ENCODE measurements around the gene CNTN5.
"Not testable (repeated sequence)": the region's sequence is repeated elsewhere in the genome, so short reads cannot be mapped to it uniquely, and the experiment has no call there.

CNTN5 gene

DNA sequence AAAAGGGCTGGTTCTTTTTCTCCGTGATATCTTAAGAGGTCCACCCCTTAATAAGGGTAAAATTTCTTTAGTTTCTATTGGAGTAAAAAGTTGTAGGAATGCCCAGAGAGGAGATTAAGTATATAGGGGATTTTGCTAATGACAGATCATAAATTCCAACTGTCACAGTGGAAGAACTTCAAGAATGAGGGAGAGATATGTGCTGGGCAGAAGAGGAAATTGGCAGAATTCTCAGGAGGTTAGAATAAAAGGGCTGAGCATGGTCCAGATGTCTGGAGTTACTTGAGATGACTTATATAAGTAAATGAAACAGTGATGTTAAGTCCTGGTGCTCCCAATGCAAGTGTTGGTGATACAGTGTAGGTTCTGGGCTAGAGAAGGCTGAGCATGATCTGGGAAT lies 1248.8 kb downstream of the CNTN5 start:
- no peak for DNase-seq
- H3K4me1 ChIP-seq: no peaks in the 10 kb centered on the region
- H3K4me3 ChIP-seq (ENCODE audit: low read depth, low read length): no peak overlapping the region
- H3K36me3 ChIP-seq: no peaks in the 10 kb centered on the region
- TF ChIP-seq, protein P1, sequence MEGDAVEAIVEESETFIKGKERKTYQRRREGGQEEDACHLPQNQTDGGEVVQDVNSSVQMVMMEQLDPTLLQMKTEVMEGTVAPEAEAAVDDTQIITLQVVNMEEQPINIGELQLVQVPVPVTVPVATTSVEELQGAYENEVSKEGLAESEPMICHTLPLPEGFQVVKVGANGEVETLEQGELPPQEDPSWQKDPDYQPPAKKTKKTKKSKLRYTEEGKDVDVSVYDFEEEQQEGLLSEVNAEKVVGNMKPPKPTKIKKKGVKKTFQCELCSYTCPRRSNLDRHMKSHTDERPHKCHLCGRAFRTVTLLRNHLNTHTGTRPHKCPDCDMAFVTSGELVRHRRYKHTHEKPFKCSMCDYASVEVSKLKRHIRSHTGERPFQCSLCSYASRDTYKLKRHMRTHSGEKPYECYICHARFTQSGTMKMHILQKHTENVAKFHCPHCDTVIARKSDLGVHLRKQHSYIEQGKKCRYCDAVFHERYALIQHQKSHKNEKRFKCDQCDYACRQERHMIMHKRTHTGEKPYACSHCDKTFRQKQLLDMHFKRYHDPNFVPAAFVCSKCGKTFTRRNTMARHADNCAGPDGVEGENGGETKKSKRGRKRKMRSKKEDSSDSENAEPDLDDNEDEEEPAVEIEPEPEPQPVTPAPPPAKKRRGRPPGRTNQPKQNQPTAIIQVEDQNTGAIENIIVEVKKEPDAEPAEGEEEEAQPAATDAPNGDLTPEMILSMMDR (IDR thresholded peaks at IDR 0.05; ENCODE audit: low read depth, low read length): no peak
- no peaks in the 10 kb centered on the region for H3K27me3 ChIP-seq
- H3K9me3 ChIP-seq: no peaks in the 10 kb centered on the region

DNA sequence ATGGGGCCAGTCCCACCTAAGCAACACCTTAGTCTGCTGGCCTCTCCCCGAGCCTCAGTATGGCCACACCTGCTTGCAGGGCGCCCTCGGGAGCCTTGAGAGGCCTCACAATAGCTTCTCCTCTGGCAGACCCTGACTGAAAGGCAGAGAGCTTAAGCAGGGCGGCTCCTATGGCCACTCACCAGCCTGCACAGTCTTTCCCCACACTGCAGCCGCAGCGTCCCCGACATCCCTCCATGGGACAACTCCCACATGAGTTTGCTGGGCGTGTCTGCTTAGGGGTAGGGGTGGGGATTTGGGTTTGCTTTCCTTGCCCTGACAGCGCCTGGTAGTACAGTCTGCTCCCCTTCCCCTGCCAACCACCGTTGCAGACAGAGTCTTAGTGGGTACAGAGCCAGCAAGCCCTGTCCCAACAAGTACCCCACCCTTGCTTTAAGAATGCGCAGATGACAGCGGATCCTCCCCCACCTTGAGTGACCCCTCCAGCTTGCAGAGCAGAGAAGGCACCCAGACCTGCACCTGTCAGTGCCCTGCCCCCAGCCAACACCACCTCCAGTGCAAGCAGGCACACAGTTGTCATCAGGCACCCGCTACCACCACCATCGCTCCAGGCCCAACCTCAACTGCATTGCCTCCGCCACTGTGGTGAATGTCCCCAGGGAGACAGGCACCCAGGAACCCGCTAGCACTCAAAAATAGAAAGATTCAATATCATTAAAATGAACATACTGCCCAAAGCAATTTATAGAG lies 1252.5 kb downstream of the CNTN5 start:
- Histone ChIP-seq H3K36me3 (no peaks in the 10 kb centered on the region), H3K9me3 (no peaks in the 10 kb centered on the region), H3K4me3 (ENCODE audit: low read depth, low read length) (no peak overlapping the region), H3K27me3 (no peaks in the 10 kb centered on the region), H3K4me1 (no peaks in the 10 kb centered on the region)
- no peak for DNase-seq
- TF ChIP-seq, protein P1 (IDR thresholded peaks at IDR 0.05; ENCODE audit: low read depth, low read length): no peak

DNA sequence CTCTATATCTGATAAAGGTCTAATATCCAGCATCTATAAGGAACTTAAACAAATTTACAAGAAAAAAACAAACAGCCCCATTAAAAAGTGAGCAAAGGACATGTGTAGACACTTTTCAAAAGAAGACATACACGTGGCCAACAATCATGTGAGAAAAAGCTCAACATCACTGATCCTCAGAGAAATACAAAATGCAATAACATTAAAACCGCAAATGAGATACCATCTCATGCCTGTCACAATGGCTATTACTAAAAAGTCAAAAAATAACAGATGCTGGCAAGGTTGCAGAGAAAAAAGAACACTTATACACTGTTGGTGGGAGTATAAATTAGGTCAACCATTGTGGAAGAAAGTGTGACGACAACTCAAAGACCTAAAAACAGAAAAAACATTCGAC lies 1253.7 kb downstream of the CNTN5 start:
- not testable (repeated sequence) for H3K4me1 ChIP-seq; H3K9me3 ChIP-seq; DNase-seq; H3K27me3 ChIP-seq; H3K4me3 ChIP-seq (ENCODE audit: low read depth, low read length); H3K36me3 ChIP-seq

DNA sequence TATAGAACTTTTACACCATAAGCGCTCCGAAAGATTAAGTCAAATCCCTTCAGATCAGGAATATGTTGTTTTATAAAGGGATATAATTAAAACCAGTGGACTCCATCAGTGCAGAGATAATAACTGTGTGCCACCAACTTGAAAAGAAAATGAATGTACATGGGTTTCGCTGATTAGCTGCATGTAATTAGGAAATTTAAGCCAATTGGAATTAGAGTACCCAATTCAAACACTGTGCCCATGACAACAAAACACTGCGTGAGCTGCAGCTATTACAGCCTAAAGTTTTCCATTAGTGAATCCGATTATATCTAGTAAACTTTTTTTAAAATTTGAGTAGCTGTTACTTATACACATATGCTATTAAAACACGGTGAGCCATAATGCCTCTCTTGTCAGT lies 1274.0 kb downstream of the CNTN5 start:
- no peaks in the 10 kb centered on the region for H3K36me3 ChIP-seq
- TF ChIP-seq, protein P1 (IDR thresholded peaks at IDR 0.05; ENCODE audit: low read depth, low read length): no peak
- DNase-seq: no peak
- no peaks in the 10 kb centered on the region for H3K27me3 ChIP-seq
- no peaks in the 10 kb centered on the region for H3K9me3 ChIP-seq
- H3K4me3 ChIP-seq (ENCODE audit: low read depth, low read length): no peak overlapping the region
- H3K4me1 ChIP-seq: no peaks in the 10 kb centered on the region

DNA sequence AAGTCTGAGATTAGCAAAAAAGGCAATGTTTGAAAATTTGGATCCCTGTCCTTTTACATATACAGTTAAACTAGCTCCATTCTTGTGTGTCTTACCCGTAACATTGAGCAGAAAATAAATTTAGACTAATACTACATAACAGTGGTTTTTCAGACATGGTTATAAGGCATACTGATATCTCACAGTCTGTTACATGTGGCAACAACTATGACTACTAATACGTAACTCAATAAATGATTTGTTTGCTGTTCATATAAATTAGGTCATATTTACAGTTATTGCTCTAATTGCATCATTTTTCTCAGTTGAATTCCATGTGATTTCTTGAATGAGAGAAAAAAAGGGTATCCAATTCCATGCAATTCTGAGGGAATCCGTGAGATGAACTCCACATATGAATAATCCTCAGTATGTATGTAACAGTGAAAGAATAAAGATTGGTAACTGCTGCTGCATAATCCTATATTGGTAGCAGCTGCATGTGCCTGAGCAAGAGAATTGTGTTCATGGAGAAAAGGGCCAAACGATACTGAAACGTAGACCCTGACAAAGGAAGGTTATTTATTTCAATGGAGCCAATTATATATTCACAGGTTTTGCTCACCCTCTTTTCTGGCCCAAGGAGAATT lies 1275.4 kb downstream of the CNTN5 start:
- Histone ChIP-seq H3K4me3 (ENCODE audit: low read depth, low read length) (no peak overlapping the region), H3K27me3 (no peaks in the 10 kb centered on the region), H3K36me3 (no peaks in the 10 kb centered on the region), H3K9me3 (no peaks in the 10 kb centered on the region), H3K4me1 (no peaks in the 10 kb centered on the region)
- TF ChIP-seq, protein P1 (IDR thresholded peaks at IDR 0.05; ENCODE audit: low read depth, low read length): no peak
- DNase-seq: no peak

DNA sequence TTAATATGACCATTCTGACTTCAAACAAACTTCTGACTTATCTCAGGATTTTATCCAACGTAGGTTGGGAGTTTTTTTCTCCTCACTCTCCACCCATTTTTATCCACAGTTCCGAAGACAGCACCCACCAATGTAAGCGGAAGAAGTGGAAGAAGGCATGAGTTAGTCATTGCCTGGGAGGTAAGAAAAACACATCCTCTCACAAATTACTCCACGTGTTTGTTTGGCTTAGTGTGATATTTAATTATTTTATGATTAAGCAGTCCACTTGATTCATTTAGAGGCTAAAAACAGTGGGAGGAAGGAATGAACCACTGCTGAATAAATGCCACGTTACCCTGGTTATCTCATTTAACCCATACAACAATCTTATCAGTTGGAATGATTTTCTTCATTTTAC lies 1276.8 kb downstream of the CNTN5 start:
- DNase-seq: no peak

More for the DNA sequence above, 1276.8 kb downstream of the CNTN5 start:
- Histone ChIP-seq H3K27me3 (no peaks in the 10 kb centered on the region), H3K36me3 (no peaks in the 10 kb centered on the region), H3K9me3 (no peaks in the 10 kb centered on the region), H3K4me1 (no peaks in the 10 kb centered on the region), H3K4me3 (ENCODE audit: low read depth, low read length) (no peak overlapping the region)
- TF ChIP-seq, protein P1 (IDR thresholded peaks at IDR 0.05; ENCODE audit: low read depth, low read length): no peak

All from BE2C (cell line).